ENCODE results near the gene FYB2.

Gene FYB2

GRCh38 chr1:56843544-56843943 lies 24.3 kb upstream of the FYB2 start:
- Histone ChIP-seq H3K4me1 (ENCODE audit: low read depth, poor library complexity, severe bottlenecking) (no peaks in the 10 kb centered on the region), H3K79me2 (ENCODE audit: insufficient read depth, low read depth) (no peaks in the 10 kb centered on the region), H3K4me2 (no peak overlapping the region), H3K9ac (no peak overlapping the region), H3K27ac (no peak overlapping the region), H3K4me3 (IDR thresholded peaks at IDR 0.05; ENCODE audit: insufficient read depth, low read depth, low read length) (no peak overlapping the region), H4K20me1 (ENCODE audit: insufficient read depth) (no peaks in the 10 kb centered on the region), H3K27me3 (ENCODE audit: insufficient read depth, low read depth) (no peaks in the 10 kb centered on the region), H3K36me3 (ENCODE audit: insufficient read depth) (no peaks in the 10 kb centered on the region), H2AFZ (ENCODE audit: low read depth) (no peak overlapping the region)
- no peak for TF ChIP-seq CTCF (conservative IDR thresholded peaks at IDR 0.05; ENCODE audit: low read depth, low read length)

GRCh38 chr1:56838759-56839158 lies 19.6 kb upstream of the FYB2 start:
- no peak for TF ChIP-seq CTCF (conservative IDR thresholded peaks at IDR 0.05; ENCODE audit: low read depth, low read length)
- Histone ChIP-seq H3K4me1 (ENCODE audit: low read depth, poor library complexity, severe bottlenecking) (no peaks in the 10 kb centered on the region), H3K4me3 (IDR thresholded peaks at IDR 0.05; ENCODE audit: insufficient read depth, low read depth, low read length) (no peak overlapping the region), H3K36me3 (ENCODE audit: insufficient read depth) (no peaks in the 10 kb centered on the region), H3K9ac (no peak overlapping the region), H3K27me3 (ENCODE audit: insufficient read depth, low read depth) (no peaks in the 10 kb centered on the region), H3K27ac (no peak overlapping the region), H3K4me2 (no peak overlapping the region), H2AFZ (ENCODE audit: low read depth) (no peak overlapping the region), H4K20me1 (ENCODE audit: insufficient read depth) (no peaks in the 10 kb centered on the region), H3K79me2 (ENCODE audit: insufficient read depth, low read depth) (no peaks in the 10 kb centered on the region)

- H4K20me1 ChIP-seq (ENCODE audit: insufficient read depth) = no peaks in the 10 kb centered on the region
- no peak overlapping the region for H3K4me2 ChIP-seq
- no peaks in the 10 kb centered on the region for H3K27me3 ChIP-seq (ENCODE audit: insufficient read depth, low read depth)
- H2AFZ ChIP-seq (ENCODE audit: low read depth) = no peak overlapping the region
- no peaks in the 10 kb centered on the region for H3K79me2 ChIP-seq (ENCODE audit: insufficient read depth, low read depth)
- no peak overlapping the region for H3K9ac ChIP-seq
- H3K4me3 ChIP-seq (IDR thresholded peaks at IDR 0.05; ENCODE audit: insufficient read depth, low read depth, low read length) = no peak overlapping the region
- no peak overlapping the region for H3K27ac ChIP-seq
- no peaks in the 10 kb centered on the region for H3K4me1 ChIP-seq (ENCODE audit: low read depth, poor library complexity, severe bottlenecking)
- no peaks in the 10 kb centered on the region for H3K36me3 ChIP-seq (ENCODE audit: insufficient read depth)
- no peak for TF ChIP-seq CTCF (conservative IDR thresholded peaks at IDR 0.05; ENCODE audit: low read depth, low read length)
These were observed 18.2 kb upstream of the FYB2 start for GRCh38 chr1:56837244-56837939.

- H3K36me3 ChIP-seq (ENCODE audit: insufficient read depth) = no peaks in the 10 kb centered on the region
- no peak overlapping the region for H3K4me3 ChIP-seq (IDR thresholded peaks at IDR 0.05; ENCODE audit: insufficient read depth, low read depth, low read length)
- H4K20me1 ChIP-seq (ENCODE audit: insufficient read depth) = no peaks in the 10 kb centered on the region
- H3K4me1 ChIP-seq (ENCODE audit: low read depth, poor library complexity, severe bottlenecking) = no peaks in the 10 kb centered on the region
- TF ChIP-seq CTCF (conservative IDR thresholded peaks at IDR 0.05; ENCODE audit: low read depth, low read length) = no peak
- no peaks in the 10 kb centered on the region for H3K27me3 ChIP-seq (ENCODE audit: insufficient read depth, low read depth)
- H3K79me2 ChIP-seq (ENCODE audit: insufficient read depth, low read depth) = no peaks in the 10 kb centered on the region
- no peak overlapping the region for H3K27ac ChIP-seq
- H3K4me2 ChIP-seq = no peak overlapping the region
- H3K9ac ChIP-seq = no peak overlapping the region
- no peak overlapping the region for H2AFZ ChIP-seq (ENCODE audit: low read depth)
These were observed 17.2 kb upstream of the FYB2 start for GRCh38 chr1:56836359-56836758.

Measured in KMS-11 (cell line).